PC-9 (cell line): Measurements from ENCODE around the gene SORBS1.

Experiments used
- CTCF ChIP-seq: fragments of 200-600 bp; sonication (generic); conservative IDR thresholded peaks from 2 replicates; pipeline ENCODE4 v1.6.1; 2017; ENCODE audit warnings: mixed run types, antibody characterized with exemption, mild to moderate bottlenecking, moderate library complexity
- EZH2 ChIP-seq: fragments of 200-600 bp; sonication (generic); IDR thresholded peaks from 2 replicates; pipeline ENCODE4 v1.8.0; 2017; ENCODE audit warnings: antibody characterized with exemption, low read depth

- TF ChIP-seq CTCF (no peak), EZH2 (no peak)
Observed at GRCh38 chr10:95485056-95485844, 75.9 kb downstream of the SORBS1 start.
